Activated naive CD4-positive, alpha-beta T cell treated with anti-CD3 and anti-CD28 coated beads, Interleukin-2, amount 10 ng/mL, durations not matched to agents 7 days and 5 days (primary cell): ENCODE results near the gene PCDHGB5.
A peak's percentile ranks its signal among the peaks of the same experiment; 100 is the strongest.
"Not testable (repeated sequence)": the region's sequence is repeated elsewhere in the genome, so short reads cannot be mapped to it uniquely, and the experiment has no call there.

Experiments
- CTCF ChIA-PET: fragments of 350-600 bp; sonication (Branson Sonifier 250); formaldehyde crosslinking; loops from one replicate; lab custom pipeline; 2021; ENCODE audit warnings: antibody characterized with exemption; lab: Charles Lee
- DNase-seq: peaks from one replicate; pipeline ENCODE4 v3.0.0-alpha.2; 2020
- H3K27ac Mint-ChIP-seq: one replicate; pipeline ENCODE4 v1.8.0; 2021; ENCODE audit warnings: mild to moderate bottlenecking, moderate library complexity, mixed read lengths
- H3K27me3 Mint-ChIP-seq: one replicate; pipeline ENCODE4 v1.8.0; 2021; ENCODE audit warnings: mild to moderate bottlenecking, mixed read lengths
- H3K36me3 Mint-ChIP-seq: one replicate; pipeline ENCODE4 v1.8.0; 2021; ENCODE audit warnings: mixed read lengths
- H3K4me1 Mint-ChIP-seq: one replicate; pipeline ENCODE4 v1.8.0; 2021; ENCODE audit warnings: mixed read lengths
- H3K4me3 Mint-ChIP-seq: one replicate; pipeline ENCODE4 v1.8.0; 2021; ENCODE audit warnings: mild to moderate bottlenecking, moderate library complexity, mixed read lengths
- H3K9me3 Mint-ChIP-seq: one replicate; pipeline ENCODE4 v1.8.0; 2021; ENCODE audit warnings: mixed read lengths

PCDHGB5 gene

DNA sequence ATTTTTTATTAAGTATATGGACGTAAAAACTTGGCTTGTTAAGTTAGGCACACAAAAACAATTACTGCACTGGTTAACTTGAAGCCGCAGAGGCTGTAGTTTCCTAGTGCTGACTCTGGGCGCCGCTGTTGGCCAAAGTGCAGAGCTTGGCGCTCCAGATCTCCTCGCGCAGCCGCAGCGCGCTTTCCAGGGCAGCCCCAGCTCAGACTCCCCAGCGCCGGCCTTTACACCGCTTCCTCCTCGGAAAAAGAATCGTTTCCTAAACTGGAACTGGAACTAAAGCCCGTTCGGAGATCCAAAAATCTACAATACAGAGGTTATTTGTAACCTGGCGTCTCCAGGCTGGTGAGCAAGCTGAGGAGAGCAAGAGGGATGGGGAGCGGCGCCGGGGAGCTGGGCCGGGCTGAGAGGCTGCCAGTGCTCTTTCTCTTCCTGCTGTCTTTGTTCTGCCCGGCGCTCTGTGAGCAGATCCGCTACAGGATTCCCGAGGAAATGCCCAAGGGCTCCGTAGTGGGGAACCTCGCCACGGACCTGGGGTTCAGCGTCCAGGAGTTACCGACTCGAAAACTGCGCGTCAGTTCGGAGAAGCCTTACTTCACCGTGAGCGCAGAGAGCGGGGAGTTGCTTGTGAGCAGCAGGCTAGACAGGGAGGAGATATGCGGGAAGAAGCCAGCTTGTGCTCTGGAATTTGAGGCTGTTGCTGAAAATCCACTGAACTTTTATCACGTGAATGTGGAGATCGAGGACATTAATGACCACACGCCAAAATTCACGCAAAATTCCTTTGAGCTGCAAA lies at the start of gene PCDHGB5:
Gene PCDHGB5 (plus strand): TSS at position 192 of the 796 bp plus-strand sequence. CDS start 181 bp downstream, at position 373.
- CTCF ChIA-PET, result interaction anchor here (0.6 to 2.9 kb wide), 8 partner anchors 9 to 557 kb away, joined by 3 to 12 read pairs (median 4); partner anchors contain the start of genes PCDHGA10, PCDHGA11 and PCDHGB3
- not testable (repeated sequence) for H3K4me1 Mint-ChIP-seq, H3K27ac Mint-ChIP-seq
- DNase-seq, result peak; percentile 57
- Mint-ChIP-seq H3K9me3 (peaks cover 33% of the 10 kb centered on the region), H3K4me3 (peak within 1 kb of the TSS; percentile 56), H3K36me3 (peaks cover 13% of the 10 kb centered on the region), H3K27me3 (peaks cover 61% of the 10 kb centered on the region)

DNA sequence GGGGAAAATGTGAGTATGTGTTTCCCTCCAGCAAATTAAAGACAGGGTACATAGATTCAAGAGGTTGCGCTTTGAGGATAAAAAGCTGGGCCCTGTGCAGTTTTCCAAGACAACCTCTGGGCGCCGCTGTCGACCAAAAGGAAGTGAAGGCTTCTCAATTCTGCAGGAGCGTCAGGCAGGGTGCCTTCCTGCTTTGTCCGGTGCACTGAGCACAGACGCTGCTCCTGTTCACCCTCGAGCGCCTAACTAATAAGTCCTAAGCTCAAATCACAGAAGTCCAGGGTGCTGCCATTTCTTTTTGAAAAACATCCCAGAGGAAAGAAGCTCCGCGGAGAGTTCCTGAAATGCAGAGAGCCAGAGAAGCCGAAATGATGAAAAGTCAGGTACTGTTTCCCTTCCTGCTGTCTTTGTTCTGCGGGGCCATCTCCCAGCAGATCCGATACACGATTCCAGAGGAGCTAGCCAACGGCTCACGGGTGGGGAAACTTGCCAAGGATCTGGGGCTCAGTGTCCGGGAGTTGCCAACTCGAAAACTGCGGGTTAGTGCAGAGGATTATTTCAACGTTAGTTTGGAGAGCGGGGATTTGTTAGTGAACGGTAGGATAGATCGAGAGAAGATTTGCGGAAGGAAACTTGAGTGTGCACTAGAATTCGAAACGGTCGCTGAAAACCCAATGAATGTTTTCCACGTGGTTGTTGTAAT lies 47.7 kb upstream of the PCDHGB5 start, which contains the start of gene PCDHGB1:
Gene PCDHGB1 (plus strand): TSS at position 183 of the 703 bp plus-strand sequence. CDS start 162 bp downstream, at position 345.
- DNase-seq, result peak; percentile 54
- Mint-ChIP-seq H3K27me3 (peaks cover 41% of the 10 kb centered on the region), H3K36me3 (peaks cover 8% of the 10 kb centered on the region), H3K27ac (no peak within 1 kb of the TSS), H3K4me3 (peak within 1 kb of the TSS; percentile 47), H3K9me3 (peaks cover 28% of the 10 kb centered on the region), H3K4me1 (no peaks in the 10 kb centered on the region)
- CTCF ChIA-PET, result interaction anchor here (0.7 to 1.8 kb wide), 5 partner anchors 12 to 329 kb away, joined by 3 to 7 read pairs (median 4); partner anchors contain the start of genes PCDHGA1, PCDHGA2 and PCDHGB3

DNA sequence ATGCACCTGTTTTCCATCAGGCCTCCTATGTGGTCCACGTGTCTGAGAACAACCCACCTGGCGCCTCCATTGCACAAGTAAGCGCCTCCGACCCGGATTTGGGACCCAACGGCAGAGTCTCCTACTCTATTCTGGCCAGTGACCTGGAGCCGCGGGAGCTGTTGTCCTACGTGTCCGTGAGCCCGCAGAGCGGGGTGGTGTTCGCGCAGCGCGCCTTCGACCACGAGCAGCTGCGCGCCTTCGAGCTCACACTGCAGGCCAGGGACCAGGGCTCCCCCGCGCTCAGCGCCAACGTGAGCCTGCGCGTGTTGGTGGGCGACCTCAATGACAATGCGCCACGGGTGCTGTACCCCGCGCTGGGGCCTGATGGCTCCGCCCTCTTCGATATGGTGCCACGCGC lies 46.2 kb upstream of the PCDHGB5 start:
- Mint-ChIP-seq H3K4me1 (no peaks in the 10 kb centered on the region), H3K27me3 (peaks cover 45% of the 10 kb centered on the region), H3K9me3 (peaks cover 34% of the 10 kb centered on the region), H3K4me3 (no peak overlapping the region), H3K27ac (no peak overlapping the region), H3K36me3 (peaks cover 8% of the 10 kb centered on the region)
- DNase-seq, result no peak
- CTCF ChIA-PET, result no interaction called here

DNA sequence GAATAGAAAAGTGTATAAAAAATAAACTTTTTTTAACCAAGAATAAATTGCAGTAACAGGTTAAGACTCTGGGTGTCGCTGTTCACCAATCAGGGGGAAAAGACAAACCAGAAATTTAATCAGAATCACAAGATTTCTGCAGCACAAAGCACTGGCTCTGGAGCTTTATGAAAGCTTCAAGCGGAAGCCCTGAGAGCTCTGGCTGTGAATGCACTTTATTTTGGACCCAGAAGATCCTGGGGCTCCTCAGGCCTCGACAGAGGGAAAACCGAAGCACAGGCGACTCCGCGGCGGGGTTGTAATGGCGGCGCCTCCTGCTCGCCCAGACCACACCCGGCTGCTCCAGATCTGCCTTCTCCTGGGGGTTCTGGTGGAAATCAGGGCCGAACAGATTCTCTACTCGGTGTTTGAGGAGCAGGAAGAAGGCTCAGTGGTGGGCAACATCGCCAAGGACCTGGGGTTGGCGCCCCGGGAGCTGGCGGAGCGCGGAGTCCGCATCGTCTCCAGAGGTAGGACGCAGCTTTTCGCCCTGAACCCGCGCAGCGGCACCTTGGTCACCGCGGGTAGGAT lies 42.8 kb upstream of the PCDHGB5 start, which contains the start of gene PCDHGA4:
Gene PCDHGA4 (plus strand): TSS at position 122 of the 570 bp plus-strand sequence. CDS start 87 bp downstream, at position 209.
- Mint-ChIP-seq H3K27me3 (peaks cover 51% of the 10 kb centered on the region), H3K4me1 (no peaks in the 10 kb centered on the region), H3K9me3 (peaks cover 30% of the 10 kb centered on the region), H3K4me3 (peak within 1 kb of the TSS; percentile 15), H3K27ac (no peak within 1 kb of the TSS), H3K36me3 (peaks cover 8% of the 10 kb centered on the region)
- DNase-seq, result no peak
- CTCF ChIA-PET, result interaction anchor here (0.9 to 1.5 kb wide), 8 partner anchors 8 to 209 kb away, joined by 3 to 5 read pairs (median 3); partner anchors contain the start of genes PCDHGA3 and PCDHGA6

DNA sequence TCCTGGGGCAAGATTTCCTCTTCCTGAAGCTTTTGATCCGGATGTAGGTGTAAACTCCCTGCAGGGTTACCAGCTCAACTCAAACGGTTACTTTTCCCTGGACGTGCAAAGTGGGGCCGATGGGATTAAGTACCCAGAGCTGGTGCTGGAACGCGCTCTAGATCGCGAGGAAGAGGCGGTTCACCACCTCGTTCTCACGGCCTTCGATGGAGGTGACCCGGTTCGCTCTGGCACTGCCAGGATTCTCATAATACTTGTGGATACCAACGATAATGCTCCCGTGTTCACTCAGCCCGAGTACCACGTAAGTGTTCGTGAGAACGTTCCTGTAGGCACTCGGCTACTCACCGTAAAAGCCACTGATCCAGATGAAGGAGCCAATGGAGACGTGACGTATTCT lies 42.1 kb upstream of the PCDHGB5 start:
- CTCF ChIA-PET, result interaction anchor here (0.9 to 1.5 kb wide), 10 partner anchors 9 to 208 kb away, joined by 3 to 5 read pairs (median 3); partner anchors contain the start of genes PCDHGA3 and PCDHGA6
- Mint-ChIP-seq H3K4me1 (no peaks in the 10 kb centered on the region), H3K36me3 (peaks cover 6% of the 10 kb centered on the region), H3K4me3 (no peak overlapping the region), H3K27ac (no peak overlapping the region), H3K27me3 (peaks cover 49% of the 10 kb centered on the region), H3K9me3 (peaks cover 29% of the 10 kb centered on the region)
- no peak for DNase-seq

DNA sequence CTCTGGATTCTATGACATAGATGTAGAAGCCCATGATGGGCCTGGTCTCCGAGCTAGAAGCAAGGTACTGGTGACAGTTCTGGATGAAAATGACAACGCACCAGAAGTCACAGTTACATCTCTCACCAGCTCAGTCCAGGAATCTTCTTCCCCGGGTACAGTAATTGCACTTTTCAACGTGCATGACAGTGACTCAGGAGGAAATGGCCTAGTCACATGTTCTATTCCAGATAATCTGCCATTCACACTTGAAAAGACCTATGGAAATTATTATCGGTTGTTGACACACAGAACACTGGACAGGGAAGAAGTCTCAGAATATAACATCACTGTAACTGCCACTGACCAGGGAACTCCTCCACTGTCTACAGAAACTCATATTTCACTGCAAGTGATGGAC lies 41.6 kb upstream of the PCDHGB5 start:
- CTCF ChIA-PET, result interaction anchor here (0.9 to 1.3 kb wide), 7 partner anchors 9 to 208 kb away, joined by 3 to 5 read pairs (median 3); partner anchors contain the start of genes PCDHGA3 and PCDHGA6
- Mint-ChIP-seq H3K9me3 (peaks cover 30% of the 10 kb centered on the region), H3K4me1 (no peaks in the 10 kb centered on the region), H3K27ac (no peak overlapping the region), H3K4me3 (no peak overlapping the region), H3K36me3 (peaks cover 8% of the 10 kb centered on the region), H3K27me3 (peaks cover 50% of the 10 kb centered on the region)
- DNase-seq, result no peak

DNA sequence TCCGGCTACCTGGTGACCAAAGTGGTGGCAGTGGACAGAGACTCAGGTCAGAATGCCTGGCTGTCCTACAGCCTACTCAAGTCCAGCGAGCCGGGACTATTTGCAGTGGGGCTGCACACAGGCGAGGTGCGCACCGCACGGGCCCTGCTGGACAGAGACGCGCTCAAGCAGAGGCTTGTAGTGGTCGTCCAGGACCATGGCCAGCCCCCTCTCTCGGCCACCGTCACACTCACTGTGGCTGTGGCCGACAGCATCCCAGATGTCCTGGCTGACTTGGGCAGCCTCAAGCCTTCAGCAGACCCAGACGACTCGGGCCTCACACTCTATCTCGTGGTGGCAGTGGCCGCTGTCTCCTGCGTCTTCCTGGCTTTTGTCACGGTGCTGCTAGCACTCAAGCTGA lies 40.8 kb upstream of the PCDHGB5 start:
- H3K9me3 Mint-ChIP-seq, result peaks cover 33% of the 10 kb centered on the region
- DNase-seq, result no peak
- peaks cover 52% of the 10 kb centered on the region for H3K27me3 Mint-ChIP-seq
- H3K36me3 Mint-ChIP-seq, result peaks cover 8% of the 10 kb centered on the region
- H3K27ac Mint-ChIP-seq, result no peak overlapping the region
- H3K4me1 Mint-ChIP-seq, result no peaks in the 10 kb centered on the region
- H3K4me3 Mint-ChIP-seq, result no peak overlapping the region
- CTCF ChIA-PET, result no interaction called here

DNA sequence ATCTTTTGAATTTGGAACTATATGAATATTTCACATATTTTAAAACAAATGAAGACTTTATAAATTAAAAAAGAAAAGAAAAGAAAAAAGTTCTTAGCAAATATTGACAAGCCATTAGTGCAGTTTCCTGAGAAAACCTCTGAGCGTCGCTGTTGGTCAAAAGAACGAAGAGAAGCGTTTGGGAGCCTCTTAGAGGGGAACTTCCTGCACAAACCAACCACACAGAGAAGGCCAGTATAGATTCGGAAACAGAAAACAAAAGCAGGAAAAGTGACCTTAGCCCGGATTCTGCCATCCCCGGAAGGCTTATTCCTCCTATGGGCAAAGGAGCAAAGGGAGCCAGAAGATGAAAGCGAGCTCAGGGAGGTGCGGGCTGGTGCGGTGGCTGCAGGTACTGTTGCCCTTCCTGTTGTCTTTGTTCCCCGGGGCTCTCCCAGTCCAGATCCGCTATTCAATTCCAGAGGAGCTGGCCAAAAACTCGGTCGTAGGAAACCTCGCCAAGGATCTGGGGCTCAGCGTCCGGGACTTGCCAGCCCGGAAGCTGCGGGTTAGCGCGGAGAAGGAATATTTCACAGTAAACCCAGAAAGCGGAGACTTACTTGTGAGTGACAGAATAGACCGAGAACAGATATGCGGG lies 37.8 kb upstream of the PCDHGB5 start, which contains the start of gene PCDHGB2:
Gene PCDHGB2 (plus strand): TSS at position 205 of the 637 bp plus-strand sequence. CDS start 142 bp downstream, at position 347.
- H3K36me3 Mint-ChIP-seq, result peaks cover 12% of the 10 kb centered on the region
- CTCF ChIA-PET, result interaction anchor here (0.7 to 1.1 kb wide), 5 partner anchors 10 to 204 kb away, joined by 3 to 6 read pairs (median 4); partner anchors contain the start of genes PCDHGA11, PCDHGA3 and PCDHGB3
- peak within 1 kb of the TSS; percentile 33 for H3K27ac Mint-ChIP-seq
- peak within 1 kb of the TSS; percentile 65 for H3K4me3 Mint-ChIP-seq
- no peaks in the 10 kb centered on the region for H3K4me1 Mint-ChIP-seq
- peaks cover 63% of the 10 kb centered on the region for H3K27me3 Mint-ChIP-seq
- DNase-seq, result no peak
- peaks cover 38% of the 10 kb centered on the region for H3K9me3 Mint-ChIP-seq

DNA sequence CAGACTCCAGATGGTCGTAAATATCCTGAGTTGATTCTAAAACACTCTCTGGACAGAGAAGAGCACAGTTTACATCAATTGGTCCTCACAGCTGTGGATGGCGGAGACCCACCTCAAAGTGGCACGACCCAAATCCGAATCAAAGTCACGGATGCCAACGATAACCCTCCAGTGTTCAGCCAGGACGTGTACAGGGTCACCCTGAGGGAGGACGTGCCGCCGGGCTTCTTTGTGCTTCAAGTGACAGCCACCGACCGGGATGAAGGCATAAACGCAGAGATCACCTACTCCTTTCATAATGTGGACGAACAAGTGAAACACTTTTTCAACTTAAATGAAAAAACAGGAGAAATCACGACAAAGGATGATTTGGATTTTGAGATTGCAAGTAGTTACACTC lies 37.1 kb upstream of the PCDHGB5 start:
- Mint-ChIP-seq H3K27ac (peak overlapping the region; percentile 42), H3K27me3 (peaks cover 63% of the 10 kb centered on the region), H3K4me3 (peak overlapping the region; percentile 18), H3K4me1 (no peaks in the 10 kb centered on the region), H3K36me3 (peaks cover 12% of the 10 kb centered on the region), H3K9me3 (peaks cover 41% of the 10 kb centered on the region)
- CTCF ChIA-PET, result interaction anchor here (0.7 to 1.1 kb wide), 2 partner anchors 9 to 152 kb away, joined by 3 to 6 read pairs; partner anchors contain the start of gene PCDHGB3
- no peak for DNase-seq

DNA sequence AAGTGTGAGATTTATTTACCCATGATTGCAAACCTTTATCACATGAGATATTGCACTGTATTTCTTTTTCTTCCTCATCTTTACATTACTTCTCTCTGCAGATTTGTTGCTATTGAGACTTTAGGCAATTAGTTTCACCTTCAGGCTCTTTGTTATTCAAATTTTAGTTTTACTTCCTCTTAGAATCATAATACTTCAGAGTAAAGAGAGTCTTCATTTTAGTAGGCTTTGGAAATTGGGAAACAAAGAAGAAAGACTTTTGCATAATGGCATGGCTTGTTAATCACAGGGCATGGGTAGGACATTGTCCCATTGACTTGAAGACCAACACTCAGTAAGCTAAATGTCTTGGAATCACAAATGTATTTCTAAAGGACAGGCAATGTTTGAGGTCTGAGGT lies 35.0 kb upstream of the PCDHGB5 start:
- no peak for DNase-seq
- Mint-ChIP-seq H3K27ac (no peak overlapping the region), H3K9me3 (peaks cover 38% of the 10 kb centered on the region), H3K36me3 (peaks cover 12% of the 10 kb centered on the region), H3K4me3 (no peak overlapping the region), H3K27me3 (peaks cover 63% of the 10 kb centered on the region), H3K4me1 (no peaks in the 10 kb centered on the region)
- CTCF ChIA-PET, result interaction anchor here (1.5 kb wide), 1 partner anchor 44 kb away, joined by 4 read pairs; no protein-coding TSS in a partner anchor

DNA sequence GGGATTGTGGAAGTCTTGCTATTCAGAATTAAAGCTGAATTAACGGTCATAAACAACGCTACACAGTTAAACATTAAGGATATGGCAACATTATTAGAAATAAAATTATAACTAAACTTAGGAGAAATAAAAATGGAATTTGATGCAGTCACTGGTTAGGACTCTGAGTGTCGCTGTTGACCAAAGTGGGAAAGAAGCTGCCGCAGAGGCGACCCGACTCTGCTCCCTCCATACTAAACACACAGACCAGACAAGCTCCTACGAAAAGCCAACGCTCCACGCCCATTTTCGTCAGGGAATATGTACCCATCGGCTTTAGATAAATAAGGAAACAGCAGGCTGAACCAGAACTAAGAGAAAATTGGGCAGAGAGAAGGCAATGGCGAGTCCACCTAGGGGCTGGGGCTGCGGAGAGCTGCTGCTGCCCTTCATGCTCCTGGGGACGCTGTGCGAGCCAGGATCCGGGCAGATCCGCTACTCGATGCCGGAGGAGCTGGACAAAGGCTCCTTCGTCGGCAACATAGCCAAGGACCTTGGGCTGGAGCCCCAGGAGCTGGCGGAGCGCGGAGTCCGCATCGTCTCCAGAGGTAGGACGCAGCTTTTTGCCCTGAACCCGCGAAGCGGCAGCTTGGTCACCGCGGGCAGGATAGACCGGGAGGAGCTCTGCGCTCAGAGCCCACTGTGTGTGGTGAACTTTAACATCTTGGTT lies 33.6 kb upstream of the PCDHGB5 start, which contains the start of gene PCDHGA5:
Gene PCDHGA5 (plus strand): TSS at position 211 of the 709 bp plus-strand sequence. CDS start 169 bp downstream, at position 380.
- Mint-ChIP-seq H3K4me1 (no peaks in the 10 kb centered on the region), H3K27me3 (peaks cover 67% of the 10 kb centered on the region)
- CTCF ChIA-PET, result interaction anchor here (0.7 to 1.5 kb wide), 4 partner anchors 16 to 57 kb away, joined by 3 to 4 read pairs (median 3); partner anchors contain the start of genes PCDHGA1 and PCDHGA11

More for the DNA sequence above, 33.6 kb upstream of the PCDHGB5 start, which contains the start of gene PCDHGA5:
- Mint-ChIP-seq H3K4me3 (no peak within 1 kb of the TSS), H3K27ac (peak within 1 kb of the TSS; percentile 24), H3K9me3 (peaks cover 38% of the 10 kb centered on the region), H3K36me3 (peaks cover 12% of the 10 kb centered on the region)
- DNase-seq, result no peak
